ENCODE data around the gene ZNHIT2.

DNA sequence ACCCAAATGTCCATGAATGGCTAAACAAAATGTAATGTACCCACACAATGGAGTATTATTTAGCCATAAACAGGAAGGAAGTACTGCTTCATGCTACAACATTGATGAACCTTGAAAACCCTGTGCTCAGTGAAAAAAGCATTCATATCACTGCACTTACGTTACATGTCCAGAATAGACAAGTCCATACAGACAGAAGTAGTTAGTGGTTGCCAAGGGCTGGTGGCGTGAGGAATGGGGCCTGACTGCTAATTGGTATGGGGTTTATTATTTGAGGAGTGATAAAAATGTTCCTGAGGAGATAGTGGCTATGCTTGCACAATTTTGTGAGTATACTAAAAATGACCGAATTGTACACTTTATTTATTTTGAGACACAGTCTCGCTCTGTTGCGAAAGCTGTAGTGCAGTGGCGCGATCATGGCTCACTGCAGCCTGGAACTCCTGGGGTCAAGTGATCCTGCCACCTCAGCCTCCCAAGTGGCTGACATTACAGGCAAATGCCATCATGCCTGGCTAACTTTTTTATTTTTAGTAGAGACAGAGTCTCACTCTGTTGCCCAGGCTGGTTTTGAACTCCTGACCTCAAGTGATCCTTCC is 24.5 kb upstream of the ZNHIT2 start:
- TF ChIP-seq SMC3 (IDR thresholded peaks at IDR 0.05; ENCODE audit: borderline replicate concordance, low read length): no peak
- TF ChIP-seq, protein P1, sequence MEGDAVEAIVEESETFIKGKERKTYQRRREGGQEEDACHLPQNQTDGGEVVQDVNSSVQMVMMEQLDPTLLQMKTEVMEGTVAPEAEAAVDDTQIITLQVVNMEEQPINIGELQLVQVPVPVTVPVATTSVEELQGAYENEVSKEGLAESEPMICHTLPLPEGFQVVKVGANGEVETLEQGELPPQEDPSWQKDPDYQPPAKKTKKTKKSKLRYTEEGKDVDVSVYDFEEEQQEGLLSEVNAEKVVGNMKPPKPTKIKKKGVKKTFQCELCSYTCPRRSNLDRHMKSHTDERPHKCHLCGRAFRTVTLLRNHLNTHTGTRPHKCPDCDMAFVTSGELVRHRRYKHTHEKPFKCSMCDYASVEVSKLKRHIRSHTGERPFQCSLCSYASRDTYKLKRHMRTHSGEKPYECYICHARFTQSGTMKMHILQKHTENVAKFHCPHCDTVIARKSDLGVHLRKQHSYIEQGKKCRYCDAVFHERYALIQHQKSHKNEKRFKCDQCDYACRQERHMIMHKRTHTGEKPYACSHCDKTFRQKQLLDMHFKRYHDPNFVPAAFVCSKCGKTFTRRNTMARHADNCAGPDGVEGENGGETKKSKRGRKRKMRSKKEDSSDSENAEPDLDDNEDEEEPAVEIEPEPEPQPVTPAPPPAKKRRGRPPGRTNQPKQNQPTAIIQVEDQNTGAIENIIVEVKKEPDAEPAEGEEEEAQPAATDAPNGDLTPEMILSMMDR (IDR thresholded peaks at IDR 0.05 in 2 of 3, conservative IDR thresholded peaks at IDR 0.05 in 1 of 3; ENCODE audit: control insufficient read depth in 2 of 3, extremely low read depth in 1 of 3, insufficient read depth in 1 of 3, low read depth in 3 of 3, low read length in 3 of 3): no peak
- no peak for TF ChIP-seq RAD51 (IDR thresholded peaks at IDR 0.05)
- TF ChIP-seq, protein P2, sequence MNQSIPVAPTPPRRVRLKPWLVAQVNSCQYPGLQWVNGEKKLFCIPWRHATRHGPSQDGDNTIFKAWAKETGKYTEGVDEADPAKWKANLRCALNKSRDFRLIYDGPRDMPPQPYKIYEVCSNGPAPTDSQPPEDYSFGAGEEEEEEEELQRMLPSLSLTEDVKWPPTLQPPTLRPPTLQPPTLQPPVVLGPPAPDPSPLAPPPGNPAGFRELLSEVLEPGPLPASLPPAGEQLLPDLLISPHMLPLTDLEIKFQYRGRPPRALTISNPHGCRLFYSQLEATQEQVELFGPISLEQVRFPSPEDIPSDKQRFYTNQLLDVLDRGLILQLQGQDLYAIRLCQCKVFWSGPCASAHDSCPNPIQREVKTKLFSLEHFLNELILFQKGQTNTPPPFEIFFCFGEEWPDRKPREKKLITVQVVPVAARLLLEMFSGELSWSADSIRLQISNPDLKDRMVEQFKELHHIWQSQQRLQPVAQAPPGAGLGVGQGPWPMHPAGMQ (IDR thresholded peaks at IDR 0.05; ENCODE audit: borderline replicate concordance): no peak
- TF ChIP-seq RFX5 (IDR thresholded peaks at IDR 0.05; ENCODE audit: low read depth, low read length): no peak
- TF ChIP-seq POLR2A (IDR thresholded peaks at IDR 0.05; ENCODE audit: low read depth, low read length): no peak
- no peak for TF ChIP-seq GABPA (IDR thresholded peaks at IDR 0.05; ENCODE audit: low read depth)
- TF ChIP-seq MEF2A (IDR thresholded peaks at IDR 0.05; ENCODE audit: insufficient read depth, low read depth, low read length): no peak
- no peak for TF ChIP-seq BCLAF1 (IDR thresholded peaks at IDR 0.05)
- TF ChIP-seq SKIL (IDR thresholded peaks at IDR 0.05; ENCODE audit: low read depth, poor library complexity, severe bottlenecking): no peak
- no peak for TF ChIP-seq SIN3A (IDR thresholded peaks at IDR 0.05; ENCODE audit: low read depth, low read length)
- no peak for TF ChIP-seq CHD2 (IDR thresholded peaks at IDR 0.05; ENCODE audit: borderline replicate concordance, low read depth, low read length)
- no peak for TF ChIP-seq NR2C2 (IDR thresholded peaks at IDR 0.05; ENCODE audit: borderline replicate concordance, control insufficient read depth, insufficient read length, low read depth)

Measured in GM12878 (cell line).